Measurements from ENCODE around the gene ST6GAL1. TPM values are rescaled to one million over a fixed set of nuclear protein-coding genes. Genes with fewer than 3 reads are reported as not detected.

ST6GAL1 gene
- total and polyA plus RNA-seq, 2 of the 8 experiments (the other 6 are each of a cell fraction or from before 2014, with no cell fraction given), result 62.8 to 80.9 TPM

GRCh38 chr3:186978712-186979111 lies 48.4 kb downstream of the ST6GAL1 start:
- H3K23me2 ChIP-seq (ENCODE audit: low read depth, low read length), result no peaks in the 10 kb centered on the region
- H3K79me2 ChIP-seq (ENCODE audit: control insufficient read depth in 1 of 2, insufficient read depth in 2 of 2, low read length in 2 of 2), result peaks cover 0 to 14% of the 10 kb centered on the region in 2 experiments; a peak in 2 of 4 replicates
- no peak overlapping the region for H2BK20ac ChIP-seq (ENCODE audit: low read length)
- TF ChIP-seq SP2 (IDR thresholded peaks at IDR 0.05; ENCODE audit: low read length), result no peak
- no peak for TF ChIP-seq KDM1A (IDR thresholded peaks at IDR 0.05; ENCODE audit: borderline replicate concordance, low read length)
- TF ChIP-seq EGR1 (IDR thresholded peaks at IDR 0.05; ENCODE audit: borderline replicate concordance, low read depth, low read length), result no peak
- TF ChIP-seq CBX5 (IDR thresholded peaks at IDR 0.05; ENCODE audit: low read depth, low read length), result no peak
- H2AFZ ChIP-seq (ENCODE audit: low read length), result no peak overlapping the region
- POLR2A ChIA-PET (ENCODE audit: partially characterized antibody), result interaction anchor here (1.0 to 1.7 kb wide), 2 partner anchors 20 to 189 kb away, joined by 3 to 4 read pairs; no protein-coding TSS in a partner anchor
- no peak overlapping the region for H3K27ac ChIP-seq (ENCODE audit: low read depth, low read length)
- no peak overlapping the region; the same call in 1 of the 2 replicates for H2BK5ac ChIP-seq (ENCODE audit: low read depth, low read length)
- no peak overlapping the region for H2BK15ac ChIP-seq (ENCODE audit: low read length)
- WGBS, 2 experiments (ENCODE audit: extremely low coverage in 1 of 2, insufficient coverage in 1 of 2, insufficient read length in 1 of 2, insufficient replicate concordance in 2 of 2, low coverage in 1 of 2, low lambda C conversion rate in 2 of 2, missing lambda C conversion rate in 1 of 2), result 88% methylated on average over 2 of the region's 2 CpGs; no CpG with 5 or more reads in 1 of the 2 experiments
- H3K56ac ChIP-seq (replicated peaks; ENCODE audit: insufficient read length, low read depth, low read length), result no peak overlapping the region
- H4K20me1 ChIP-seq (replicated peaks in 1 of 2; ENCODE audit: control insufficient read depth in 1 of 2, insufficient read depth in 2 of 2, low read length in 2 of 2), result peaks cover 0 to 2% of the 10 kb centered on the region in 2 experiments
- peaks cover 0 to 9% (median 5%) of the 10 kb centered on the region in 4 experiments; a peak in 6 of 7 replicates for H3K4me1 ChIP-seq (replicated peaks in 1 of 4; ENCODE audit: control insufficient read depth in 3 of 4, insufficient read depth in 4 of 4, low read length in 3 of 4)
- H3K4me2 ChIP-seq (ENCODE audit: insufficient read depth in 1 of 2, low read depth in 2 of 2, low read length in 2 of 2), result no peak overlapping the region
- no peak overlapping the region for H3K4ac ChIP-seq (replicated peaks; ENCODE audit: insufficient read length, low read depth, low read length)
- no peak overlapping the region for H2BK120ac ChIP-seq (replicated peaks; ENCODE audit: low read depth, low read length)
- H3K4me3 ChIP-seq (ENCODE audit: extremely low read depth in 1 of 4, insufficient read depth in 2 of 4, low read depth in 3 of 4, low read length in 4 of 4), result no peak overlapping the region
- H3K79me1 ChIP-seq (ENCODE audit: low read depth, low read length), result peaks cover 1% of the 10 kb centered on the region
- FAIRE-seq (no peak), DNase-seq (ENCODE audit: low read depth in 1 of 2, low spot score in 2 of 2) (no peak)
- no peak overlapping the region for H3K9ac ChIP-seq (replicated peaks in 1 of 4; ENCODE audit: extremely low read depth in 1 of 4, low read depth in 3 of 4, low read length in 3 of 4)
- no peak overlapping the region for H4K91ac ChIP-seq (replicated peaks; ENCODE audit: insufficient read length, low read length)
- H3K14ac ChIP-seq (ENCODE audit: insufficient read length), result no peak overlapping the region
- no peak overlapping the region for H2AK5ac ChIP-seq (ENCODE audit: low read depth, low read length)
- no peak overlapping the region for H4K5ac ChIP-seq (ENCODE audit: insufficient read length, low read depth, low read length)
- H3K23ac ChIP-seq (ENCODE audit: insufficient read length), result no peak overlapping the region
- no peaks in the 10 kb centered on the region for H3K27me3 ChIP-seq (replicated peaks in 1 of 4; ENCODE audit: control insufficient read depth in 3 of 4, extremely low read depth in 1 of 4, insufficient read depth in 3 of 4, low read length in 3 of 4)
- H3K9me3 ChIP-seq (ENCODE audit: insufficient read depth in 2 of 2, low read depth in 1 of 2, low read length in 1 of 2), result no peaks in the 10 kb centered on the region
- H3K36me3 ChIP-seq (ENCODE audit: control insufficient read depth in 2 of 4, insufficient read depth in 4 of 4, low read length in 3 of 4), result peaks cover 6 to 55% (median 27%) of the 10 kb centered on the region in 4 experiments; a peak in 7 of 8 replicates
- H4K8ac ChIP-seq (ENCODE audit: extremely low read depth, insufficient read depth, low read length), result no peak overlapping the region
- H2BK12ac ChIP-seq (ENCODE audit: low read depth, low read length), result no peak overlapping the region
- CTCF ChIA-PET (ENCODE audit: partially characterized antibody), result interaction anchor here (0.5 to 2.8 kb wide), 9 partner anchors 12 to 339 kb away, joined by 3 to 11 read pairs (median 3); no protein-coding TSS in a partner anchor
- H3K18ac ChIP-seq (ENCODE audit: extremely low read depth, low read length), result no peak overlapping the region

Data from H1 (cell line).